ENCODE measurements around the gene LRRTM4. TPM values are rescaled to one million over a fixed set of nuclear protein-coding genes. Genes with fewer than 3 reads are reported as not detected.
A peak's percentile ranks its signal among the peaks of the same experiment; 100 is the strongest.

LRRTM4 gene
- total RNA-seq, 1 donor from 2014 or later = not detected

DNA sequence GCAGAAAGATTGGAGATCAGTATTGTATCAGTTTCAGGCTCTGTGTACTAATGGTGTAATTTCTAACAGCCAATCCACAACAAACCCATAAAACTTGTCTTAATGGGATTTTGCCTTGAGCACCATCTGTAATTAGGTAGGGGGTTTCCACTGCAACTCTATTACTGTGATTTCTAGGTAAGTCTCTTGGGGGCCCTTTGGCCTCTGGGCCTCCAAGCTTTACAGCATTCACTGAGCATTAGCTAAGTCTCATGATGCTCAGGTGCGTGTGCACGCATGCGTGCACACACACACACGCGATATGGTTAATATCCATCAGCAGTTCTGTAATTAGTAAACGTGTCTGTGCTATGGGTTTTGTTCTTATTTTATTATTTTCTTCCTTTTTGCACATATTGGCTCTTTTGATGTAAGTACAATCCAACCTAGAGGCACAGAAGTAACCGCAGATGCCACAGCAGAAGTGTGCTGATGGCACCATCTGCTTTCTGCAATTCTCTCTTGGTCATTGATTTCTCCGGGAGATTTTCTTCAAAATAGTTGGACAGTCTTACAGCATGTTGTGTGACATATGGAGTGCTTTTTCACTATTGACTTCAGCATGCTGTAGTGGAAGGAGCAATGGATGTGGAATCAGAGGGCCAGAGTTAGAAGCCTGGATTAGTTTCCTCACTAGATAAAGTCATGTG, 592.0 kb downstream of the LRRTM4 start:
- no peak for DNase-seq (ENCODE audit: extremely low read depth, low read depth, low spot score)

DNA sequence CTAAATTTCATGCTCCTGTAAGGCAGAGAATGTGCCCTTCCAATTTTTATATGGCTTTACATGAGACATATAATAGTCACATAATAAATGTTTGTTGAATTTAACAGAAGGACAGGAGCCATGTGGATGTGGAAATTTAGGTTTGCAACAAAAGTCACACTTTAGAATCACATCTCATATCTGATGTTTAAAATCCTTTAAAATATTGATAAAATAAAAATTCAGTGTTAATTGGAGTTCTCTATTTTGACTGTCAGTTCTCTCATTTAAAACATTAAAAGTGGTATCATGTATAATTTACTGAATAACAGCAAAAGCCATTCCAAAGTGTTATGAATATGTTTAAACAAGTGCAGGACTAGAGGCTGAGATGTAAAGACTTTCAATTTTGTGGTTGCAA, 594.1 kb downstream of the LRRTM4 start:
- DNase-seq (ENCODE audit: extremely low read depth, low read depth, low spot score) = no peak

DNA sequence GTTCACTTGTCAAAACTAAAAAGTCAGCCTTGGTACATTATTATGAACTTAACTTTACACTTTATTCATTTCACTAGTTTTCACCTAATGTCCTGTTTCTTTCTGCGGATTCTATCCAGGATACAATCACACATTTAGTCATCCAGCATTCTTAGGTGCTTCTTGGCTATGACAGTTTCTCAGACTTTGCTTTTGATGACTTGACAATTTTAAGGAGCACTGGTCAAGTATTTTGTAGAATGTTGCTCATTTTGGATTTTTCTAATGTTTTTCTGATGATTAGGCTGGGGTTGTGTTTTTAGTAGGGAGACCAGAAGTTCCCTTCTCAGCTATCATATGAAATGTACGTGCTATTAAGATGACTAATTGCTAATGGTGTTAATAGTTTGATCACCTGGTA, 601.2 kb downstream of the LRRTM4 start:
- DNase-seq (ENCODE audit: extremely low read depth, low read depth, low spot score) = no peak

- no peak for DNase-seq (ENCODE audit: extremely low read depth, low read depth, low spot score)
Measured at GRCh38 chr2:76895469-76895868, 626.7 kb downstream of the LRRTM4 start.

GRCh38 chr2:76870581-76870980, 651.6 kb downstream of the LRRTM4 start:
- no peak for DNase-seq (ENCODE audit: extremely low read depth, low read depth, low spot score)

DNA sequence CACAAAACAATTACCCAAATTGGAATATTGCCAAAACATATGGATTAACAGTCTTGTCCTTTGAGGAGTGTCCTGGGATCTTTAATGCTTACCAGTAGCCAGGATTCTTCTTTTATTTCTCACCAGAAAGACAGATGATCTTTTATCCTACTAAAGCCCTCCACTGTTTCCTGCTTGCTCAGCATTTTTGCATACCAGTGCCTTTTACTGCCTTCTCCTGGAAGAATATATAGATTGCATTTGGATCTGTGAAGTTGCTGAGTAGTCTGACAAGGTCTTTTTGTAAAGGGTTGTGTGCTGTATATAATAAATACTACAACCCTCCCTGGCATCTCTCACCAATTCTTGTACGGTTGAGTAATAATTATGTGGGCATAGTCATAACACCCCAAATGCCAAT, 652.2 kb downstream of the LRRTM4 start:
- no peak for DNase-seq (ENCODE audit: extremely low read depth, low read depth, low spot score)

DNA sequence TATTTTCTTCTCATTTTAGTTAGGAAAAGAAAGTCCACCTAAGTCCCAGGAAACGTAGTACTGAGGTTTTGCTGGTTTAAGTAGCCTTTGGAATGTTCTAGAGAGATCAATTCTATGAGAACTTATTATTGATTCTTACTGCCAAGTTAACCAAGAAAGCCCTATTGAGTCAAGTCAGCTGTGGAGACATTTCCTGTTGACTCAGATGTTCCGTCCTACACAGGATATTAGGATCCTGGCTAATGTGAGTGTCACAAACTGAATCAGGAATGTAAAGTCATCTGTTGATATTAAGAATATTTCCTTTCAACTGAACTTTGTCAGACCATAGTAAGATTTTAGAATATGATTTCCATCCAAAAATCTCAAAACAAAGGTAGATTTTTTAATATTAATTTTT, 654.3 kb downstream of the LRRTM4 start:
- DNase-seq (ENCODE audit: extremely low read depth, low read depth, low spot score) = peak; percentile 79

DNA sequence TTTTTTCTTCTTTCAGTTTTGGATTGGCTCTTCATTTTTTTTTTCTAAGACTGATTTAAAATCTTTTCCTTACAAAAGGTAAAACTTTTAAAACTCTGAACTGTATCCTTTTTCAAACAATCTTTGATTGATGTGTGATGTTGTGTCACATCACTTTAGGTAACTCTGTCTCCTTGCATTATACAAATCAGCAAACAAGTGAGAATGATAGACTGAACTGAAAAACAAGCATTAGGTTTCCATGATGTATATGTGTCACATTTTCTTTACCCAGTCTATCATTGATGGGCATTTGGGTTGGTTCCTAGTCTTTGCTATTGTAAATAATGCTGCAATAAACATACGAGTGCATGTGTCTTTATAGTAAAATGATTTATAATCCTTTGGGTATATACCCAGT, 655.7 kb downstream of the LRRTM4 start:
- DNase-seq (ENCODE audit: extremely low read depth, low read depth, low spot score) = no peak

GRCh38 chr2:76862901-76863300, 659.3 kb downstream of the LRRTM4 start:
- no peak for DNase-seq (ENCODE audit: extremely low read depth, low read depth, low spot score)

DNA sequence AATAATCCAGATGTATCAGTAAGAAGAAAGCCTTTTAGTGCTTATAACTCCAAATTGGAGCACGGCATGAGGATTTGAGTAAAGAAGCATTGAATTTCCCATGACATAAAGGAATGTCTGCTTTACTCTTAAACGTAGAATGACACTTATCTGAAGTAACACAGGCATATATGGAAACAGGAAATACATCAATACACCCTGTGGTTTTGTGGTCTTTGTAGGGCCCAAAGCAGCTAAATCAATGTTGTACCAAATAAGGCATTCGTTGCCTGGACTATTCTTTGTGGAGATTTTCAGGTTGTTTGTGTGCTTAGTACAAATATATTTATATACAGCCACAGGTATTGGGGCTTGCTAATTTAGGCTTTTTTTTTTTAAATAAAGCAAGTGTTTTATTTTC, 660.5 kb downstream of the LRRTM4 start:
- no peak for DNase-seq (ENCODE audit: extremely low read depth, low read depth, low spot score)

- DNase-seq (ENCODE audit: extremely low read depth, low read depth, low spot score) = no peak
Measured at GRCh38 chr2:76851000-76851399, 671.2 kb downstream of the LRRTM4 start.

GRCh38 chr2:76849086-76849485, 673.1 kb downstream of the LRRTM4 start:
- DNase-seq (ENCODE audit: extremely low read depth, low read depth, low spot score) = no peak

- no peak for DNase-seq (ENCODE audit: extremely low read depth, low read depth, low spot score)
Measured at GRCh38 chr2:76839826-76840225, 682.4 kb downstream of the LRRTM4 start.

DNA sequence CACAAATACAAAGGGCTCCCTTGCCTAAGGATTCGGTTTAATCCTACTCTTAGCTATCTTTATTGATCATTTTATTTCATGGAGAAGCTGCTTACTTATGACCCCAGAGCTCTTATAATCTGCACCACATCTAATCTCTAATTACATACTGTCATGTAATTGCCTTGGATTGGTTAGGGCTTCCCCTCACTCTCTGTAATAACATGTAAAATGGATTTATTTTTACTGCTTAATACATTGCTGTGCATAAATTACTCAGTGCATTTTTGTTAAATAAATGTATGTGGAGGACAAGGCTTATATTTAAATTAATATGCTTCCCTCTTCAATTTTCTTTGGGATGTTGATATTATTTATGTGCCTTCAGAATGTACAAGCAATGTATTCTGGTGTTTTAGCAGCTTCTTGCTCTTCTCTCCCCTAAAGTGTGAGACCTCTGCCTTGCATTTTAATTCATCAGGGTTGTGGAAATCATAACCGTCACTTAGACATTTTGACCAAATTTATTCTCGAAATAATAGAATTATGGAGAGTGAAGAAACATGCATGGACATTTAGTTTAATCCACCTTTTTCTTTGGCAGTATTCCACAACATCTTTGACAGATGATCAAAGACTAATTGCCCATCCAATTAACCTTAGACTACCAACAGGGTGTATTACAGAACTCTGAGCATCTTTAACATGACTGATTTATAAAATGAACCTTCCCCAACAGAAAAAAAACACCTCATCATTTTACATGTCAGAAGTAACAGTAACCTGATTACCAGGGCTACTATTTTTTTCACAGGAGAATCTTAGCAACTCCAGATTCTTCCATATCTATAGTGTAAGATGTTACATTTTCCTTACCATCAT, 692.6 kb downstream of the LRRTM4 start:
- no peak for DNase-seq (ENCODE audit: extremely low read depth, low read depth, low spot score)

DNA sequence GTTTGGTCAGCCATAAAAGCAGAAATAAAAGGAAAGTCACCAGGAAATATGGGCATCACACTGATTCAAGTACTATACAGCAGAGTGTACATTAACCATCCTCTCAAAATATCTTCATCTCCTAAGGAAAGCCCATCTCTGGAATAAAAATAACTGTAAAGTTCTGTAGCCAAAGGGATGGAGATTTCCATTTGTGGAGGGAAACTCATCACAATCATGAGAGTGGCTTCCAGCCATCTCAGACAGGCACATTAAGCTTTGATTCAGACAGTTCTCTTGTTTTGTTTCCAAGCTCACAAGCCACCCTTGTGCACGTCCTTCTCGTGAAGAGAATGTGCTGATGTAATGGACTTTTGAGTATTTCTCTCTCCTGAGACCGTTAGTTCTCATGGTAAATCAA, 695.5 kb downstream of the LRRTM4 start:
- DNase-seq (ENCODE audit: extremely low read depth, low read depth, low spot score) = no peak

DNA sequence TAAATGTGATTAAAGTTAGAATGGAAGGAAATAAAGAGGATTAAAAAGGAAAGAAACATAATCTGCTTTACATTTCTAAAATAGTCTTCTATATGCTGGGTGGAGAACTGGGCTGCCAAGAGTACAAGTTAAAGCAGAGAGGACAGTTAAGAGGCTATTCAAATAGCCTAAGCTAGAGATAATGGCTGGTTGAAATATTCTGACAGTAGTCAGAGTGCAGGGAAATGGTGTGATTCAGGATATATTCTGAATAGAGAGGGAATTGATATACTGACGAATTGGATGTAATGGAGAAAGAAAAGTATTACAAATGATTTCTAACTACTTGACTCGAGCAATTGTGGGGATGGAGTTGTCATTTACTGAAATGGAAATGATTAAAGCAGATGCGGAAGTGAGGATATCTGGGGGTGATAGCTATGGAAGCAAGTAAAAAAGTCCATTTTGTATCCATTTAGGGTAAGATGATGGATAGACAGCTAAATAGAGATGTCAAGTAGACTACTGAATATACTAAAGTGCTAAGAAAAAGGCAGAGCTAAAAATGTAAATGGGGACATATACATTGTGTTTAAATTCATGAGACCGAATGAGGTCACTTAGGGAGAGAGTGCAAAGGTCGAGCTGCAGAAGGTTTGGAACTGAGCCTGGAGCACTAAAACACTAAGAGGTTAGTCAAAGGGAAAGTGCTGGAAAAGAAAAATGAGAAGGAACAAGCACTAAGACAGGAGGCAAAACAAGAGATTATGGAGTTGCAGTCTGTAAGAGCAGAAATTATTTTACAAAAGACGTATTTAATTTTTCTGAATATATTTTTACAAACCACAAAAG, 696.8 kb downstream of the LRRTM4 start:
- no peak for DNase-seq (ENCODE audit: extremely low read depth, low read depth, low spot score)

- no peak for DNase-seq (ENCODE audit: extremely low read depth, low read depth, low spot score)
Measured at GRCh38 chr2:76821731-76822130, 700.4 kb downstream of the LRRTM4 start.

- no peak for DNase-seq (ENCODE audit: extremely low read depth, low read depth, low spot score)
Measured at GRCh38 chr2:76813084-76813483, 709.1 kb downstream of the LRRTM4 start.

DNA sequence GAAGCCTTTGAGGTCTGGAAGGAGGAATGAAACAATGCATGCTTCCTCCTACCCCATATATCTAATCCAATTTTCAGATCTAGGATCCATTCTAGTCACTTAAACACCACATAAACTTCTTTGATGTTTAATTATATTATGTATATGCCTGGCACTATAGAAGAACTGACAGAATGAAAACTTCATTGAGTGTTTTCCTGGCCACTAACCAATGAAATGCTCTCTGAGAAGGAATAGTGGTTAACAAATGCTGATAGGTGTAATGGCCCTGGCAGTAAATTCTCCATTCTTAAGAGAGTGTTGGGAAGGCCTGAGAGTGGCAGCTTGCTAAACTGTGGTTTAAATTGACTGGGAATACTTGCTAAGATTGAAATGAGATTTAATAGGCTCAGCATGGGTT, 710.0 kb downstream of the LRRTM4 start:
- no peak for DNase-seq (ENCODE audit: extremely low read depth, low read depth, low spot score)

DNA sequence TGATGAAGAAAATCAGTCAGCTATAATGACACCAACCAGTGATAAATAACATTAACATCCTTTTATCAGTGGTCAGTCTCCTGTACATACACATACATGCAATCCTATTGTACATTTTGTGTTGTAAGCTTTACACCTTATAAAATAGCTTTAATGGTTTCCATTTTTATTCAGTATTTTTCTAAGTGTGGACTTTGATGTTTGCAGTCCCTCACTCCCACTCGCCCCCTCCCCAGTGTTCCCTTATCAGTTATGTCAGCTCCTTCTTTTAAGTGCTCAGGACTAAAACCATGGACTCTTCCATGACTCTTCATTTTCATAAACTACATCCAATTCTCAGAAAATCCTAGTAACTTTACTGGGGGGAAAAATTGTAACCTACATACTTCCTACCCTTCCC, 713.0 kb downstream of the LRRTM4 start:
- DNase-seq (ENCODE audit: extremely low read depth, low read depth, low spot score) = no peak

DNA sequence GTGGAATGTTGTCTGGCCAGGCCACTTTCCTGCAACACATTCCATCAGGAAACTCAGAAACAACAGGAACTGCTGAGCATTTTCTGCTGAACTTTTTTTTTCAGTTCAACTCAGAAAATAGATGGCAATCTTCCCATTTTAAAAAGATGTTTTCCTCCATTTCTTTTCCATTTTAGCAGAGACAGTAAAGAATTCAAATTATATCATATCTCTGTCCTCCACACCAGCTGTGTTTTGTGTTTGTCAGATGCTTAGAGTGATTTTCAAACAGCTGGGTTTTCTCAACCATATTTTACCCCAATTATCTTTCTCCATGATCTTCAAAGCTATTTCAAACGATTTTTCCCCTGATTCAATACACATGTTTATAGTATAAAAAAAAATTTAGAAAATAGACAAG, 713.4 kb downstream of the LRRTM4 start:
- no peak for DNase-seq (ENCODE audit: extremely low read depth, low read depth, low spot score)

Data from glomerular endothelial cell (primary cell).